Spinal cord (tissue), 10 donors: ENCODE results near the gene HOXC9. TPM values are rescaled to one million over a fixed set of nuclear protein-coding genes. Genes with fewer than 3 reads are reported as not detected.
A peak's percentile ranks its signal among the peaks of the same experiment; 100 is the strongest.

Experiments used
- DNase-seq, 6 donors: peaks; one replicate each; pipeline versions ENCODE4 v3.0.0 to v3.0.0-alpha.2; 2013 to 2015; ENCODE audit warnings: low spot score in 6 of 6, low read depth in 4 of 6
- H3K27ac ChIP-seq: one replicate; pipeline ENCODE4 v1.5.1; 2013; ENCODE audit warnings: low read depth, low read length, control low read depth
- H3K27me3 ChIP-seq: one replicate; pipeline ENCODE4 v1.6.1; 2013; ENCODE audit warnings: low read length; ENCODE audit not compliant: control insufficient read depth, insufficient read depth
- H3K36me3 ChIP-seq: one replicate; pipeline ENCODE4 v1.6.1; 2013; ENCODE audit warnings: low read length; ENCODE audit not compliant: control insufficient read depth, insufficient read depth
- H3K4me1 ChIP-seq: one replicate; pipeline ENCODE4 v1.6.1; 2013; ENCODE audit warnings: low read length; ENCODE audit not compliant: control insufficient read depth, insufficient read depth
- H3K4me3 ChIP-seq: one replicate; pipeline ENCODE4 v1.5.1; 2013; ENCODE audit warnings: low read depth, low read length, control low read depth
- H3K9me3 ChIP-seq: one replicate; pipeline ENCODE4 v1.6.1; 2013; ENCODE audit warnings: low read length; ENCODE audit not compliant: control insufficient read depth, insufficient read depth
- WGBS: methylation state at CpG from one replicate; pipeline ENCODE4 v1.1.5; 2013; ENCODE audit warnings: missing lambda C conversion rate; ENCODE audit not compliant: insufficient coverage; 5-methylcytosine and 5-hydroxymethylcytosine counted together
- long read RNA-seq, 4 donors: transcript quantifications; one replicate each; lab custom pipeline, GENCODE V29; 2026
- polyA plus RNA-seq, 2 donors: library from polyadenylated mRNA; unstranded; fragments of 120-200 nt; gene quantifications; one replicate each; pipeline ENCODE4 v1.2.1, GENCODE V29; 2013; ENCODE audit not compliant: insufficient read length in 2 of 2
- total RNA-seq, 2 donors: library from RNA; depleted of rRNA in 1 of 2; stranded (reverse); fragments of 120-200 nt in 1 of 2; fragments of >200 nt in 1 of 2; gene quantifications; one replicate each; pipeline versions ENCODE4 v1.2.3 to v1.2.4, GENCODE V29; 2013 to 2014
- donor health status: healthy.

HOXC9 gene
- total RNA-seq (10 to 100 TPM in 1 of 2 donors, 1 to 10 TPM in 1; 8.5 to 14.2 TPM), polyA plus RNA-seq (10 to 100 TPM in 1 of 2 donors, 1 to 10 TPM in 1; 1.6 to 17.9 TPM)
- long read RNA-seq, donor 1, transcript HOXC9-201 (2 exons, 1,516 nt) = major isoform, 14 of 14 reads
- long read RNA-seq, donor 1, partial matches to known transcripts = 0 of 14 reads
- long read RNA-seq, donor 1, other reads (novel, unspliced or antisense) = 0 of 14 reads
- long read RNA-seq, donor 2, partial matches to known transcripts = 0 of 3 reads
- long read RNA-seq, donor 2, other reads (novel, unspliced or antisense) = 0 of 3 reads
- long read RNA-seq, donor 3 = 0 reads
- long read RNA-seq, donor 4 = 0 reads

DNA sequence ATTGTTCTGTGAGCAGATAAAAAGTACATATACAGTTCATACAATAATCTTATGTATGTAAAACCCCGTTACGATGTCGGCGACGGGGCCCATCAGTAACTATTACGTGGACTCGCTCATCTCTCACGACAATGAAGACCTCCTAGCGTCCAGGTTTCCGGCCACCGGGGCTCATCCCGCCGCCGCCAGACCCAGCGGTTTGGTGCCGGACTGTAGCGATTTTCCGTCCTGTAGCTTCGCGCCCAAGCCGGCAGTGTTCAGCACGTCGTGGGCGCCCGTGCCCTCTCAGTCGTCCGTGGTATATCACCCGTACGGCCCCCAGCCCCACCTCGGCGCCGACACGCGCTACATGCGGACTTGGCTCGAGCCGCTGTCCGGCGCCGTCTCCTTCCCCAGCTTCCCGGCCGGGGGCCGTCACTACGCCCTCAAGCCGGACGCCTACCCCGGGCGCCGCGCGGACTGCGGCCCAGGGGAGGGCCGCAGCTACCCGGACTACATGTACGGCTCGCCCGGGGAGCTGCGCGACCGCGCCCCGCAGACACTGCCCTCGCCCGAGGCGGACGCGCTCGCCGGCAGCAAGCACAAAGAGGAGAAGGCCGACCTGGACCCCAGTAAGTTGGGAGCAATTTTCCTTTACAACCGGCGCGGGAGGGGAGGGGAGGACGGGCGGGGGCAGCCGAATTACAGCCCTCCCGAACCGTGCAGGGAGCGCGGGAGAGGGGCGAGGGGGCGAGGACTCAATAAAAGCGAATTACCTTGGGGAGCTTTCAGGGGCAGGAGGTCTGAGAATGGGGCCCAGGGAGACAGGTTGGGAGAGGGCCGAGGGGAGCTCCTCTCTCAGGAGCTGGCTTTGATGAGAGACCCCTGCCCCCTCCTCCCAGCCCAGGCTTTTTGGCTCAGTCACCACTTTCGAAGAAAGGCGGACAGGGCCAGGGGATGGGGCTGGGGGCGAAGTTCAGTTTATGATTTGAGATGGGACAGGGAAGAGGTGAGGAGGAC, at the start of gene HOXC9:
Gene HOXC9, plus strand, starts transcription at position 46 of the 999 bp plus-strand sequence. Its CDS starts 28 bp downstream, at position 74.
- Histone ChIP-seq H3K9me3 (no peaks in the 10 kb centered on the region), H3K27ac (peak within 1 kb of the TSS; percentile 99), H3K36me3 (peaks cover 25% of the 10 kb centered on the region), H3K27me3 (peaks cover 13% of the 10 kb centered on the region), H3K4me3 (peak within 1 kb of the TSS; percentile 94), H3K4me1 (peaks cover 87% of the 10 kb centered on the region)
- no peak for DNase-seq
- WGBS = under 1% methylated on average over 83 of the region's 87 CpGs

DNA sequence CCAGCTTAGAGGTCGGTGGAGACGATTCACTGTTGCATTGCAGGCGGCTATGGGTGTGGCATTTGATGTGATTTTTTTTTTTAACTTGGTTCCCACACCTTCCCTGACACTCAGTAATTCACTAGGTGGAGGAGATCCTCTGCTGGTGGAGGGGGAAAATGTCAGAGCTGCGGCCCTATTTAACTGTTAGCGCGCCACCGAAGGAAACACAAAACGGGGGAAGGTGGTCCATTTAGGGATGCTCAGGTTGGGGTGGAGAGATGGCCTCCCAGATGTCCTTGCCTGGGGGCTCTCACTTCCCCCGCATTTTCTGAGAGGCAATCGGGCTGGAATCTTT, 49.6 kb upstream of the HOXC9 start:
- 0% methylated on average over 6 of the region's 10 CpGs for WGBS
- no peak overlapping the region for H3K27ac ChIP-seq
- H3K36me3 ChIP-seq = no peaks in the 10 kb centered on the region
- H3K9me3 ChIP-seq = no peaks in the 10 kb centered on the region
- no peak for DNase-seq
- H3K4me3 ChIP-seq = no peak overlapping the region
- H3K4me1 ChIP-seq = peaks cover 32% of the 10 kb centered on the region
- peaks cover 99% of the 10 kb centered on the region for H3K27me3 ChIP-seq

DNA sequence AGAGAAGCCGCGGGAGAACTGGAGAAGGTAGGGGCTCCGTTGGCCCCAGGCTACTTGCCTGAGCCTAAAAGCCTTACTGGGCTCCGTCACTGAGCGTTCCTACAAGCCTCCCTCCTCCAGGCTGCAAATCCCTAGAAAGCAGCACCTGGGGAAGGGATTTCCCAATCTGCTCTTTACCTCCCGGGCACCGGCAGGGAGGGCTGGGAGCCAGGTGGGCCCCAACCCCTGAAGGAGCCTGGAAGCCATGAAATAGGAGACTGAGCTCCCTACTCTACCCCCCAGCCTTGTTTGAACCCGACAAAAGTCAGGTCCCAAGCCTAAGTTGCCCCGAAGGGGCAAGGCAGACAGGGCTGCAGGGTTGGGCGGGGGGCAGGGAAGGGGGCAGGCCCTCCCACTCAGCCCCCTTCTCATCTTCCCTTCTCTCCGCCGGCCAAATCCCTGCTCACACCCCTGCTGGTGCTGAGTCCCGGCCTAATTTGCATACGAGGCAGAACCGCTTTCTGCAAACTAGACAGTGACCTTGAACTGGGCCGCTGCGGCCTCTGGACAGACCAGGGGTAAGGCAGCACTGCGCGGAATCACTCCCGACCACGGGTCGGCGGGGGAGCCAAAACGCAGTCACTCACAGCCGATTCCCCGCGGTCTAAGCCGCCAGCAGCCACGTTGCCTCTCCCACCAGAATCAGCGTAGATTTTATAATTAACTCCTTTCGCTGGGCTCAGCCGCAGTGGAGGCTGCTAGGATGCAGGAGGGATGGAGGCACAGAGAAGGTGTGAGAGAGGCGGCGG, 49.0 kb upstream of the HOXC9 start:
- Histone ChIP-seq H3K36me3 (no peaks in the 10 kb centered on the region), H3K27ac (no peak overlapping the region), H3K4me1 (peaks cover 36% of the 10 kb centered on the region), H3K4me3 (no peak overlapping the region), H3K9me3 (no peaks in the 10 kb centered on the region), H3K27me3 (peaks cover 99% of the 10 kb centered on the region)
- no peak for DNase-seq
- WGBS = 5% methylated on average over 28 of the region's 34 CpGs

GRCh38 chr12:53951577-53952334, 48.2 kb upstream of the HOXC9 start:
- H3K4me3 ChIP-seq = no peak overlapping the region
- no peak for DNase-seq
- 3% methylated on average over 47 of the region's 47 CpGs for WGBS
- no peaks in the 10 kb centered on the region for H3K36me3 ChIP-seq
- peaks cover 36% of the 10 kb centered on the region for H3K4me1 ChIP-seq
- peaks cover 99% of the 10 kb centered on the region for H3K27me3 ChIP-seq
- H3K9me3 ChIP-seq = no peaks in the 10 kb centered on the region
- no peak overlapping the region for H3K27ac ChIP-seq

GRCh38 chr12:53952335-53952694, 47.6 kb upstream of the HOXC9 start:
- WGBS = 17% methylated on average over 5 of the region's 13 CpGs
- Histone ChIP-seq H3K27me3 (peaks cover 99% of the 10 kb centered on the region), H3K27ac (no peak overlapping the region), H3K4me3 (no peak overlapping the region), H3K9me3 (no peaks in the 10 kb centered on the region), H3K36me3 (no peaks in the 10 kb centered on the region), H3K4me1 (peaks cover 36% of the 10 kb centered on the region)
- peak in 1 of 6 donors; percentile 34 for DNase-seq

DNA sequence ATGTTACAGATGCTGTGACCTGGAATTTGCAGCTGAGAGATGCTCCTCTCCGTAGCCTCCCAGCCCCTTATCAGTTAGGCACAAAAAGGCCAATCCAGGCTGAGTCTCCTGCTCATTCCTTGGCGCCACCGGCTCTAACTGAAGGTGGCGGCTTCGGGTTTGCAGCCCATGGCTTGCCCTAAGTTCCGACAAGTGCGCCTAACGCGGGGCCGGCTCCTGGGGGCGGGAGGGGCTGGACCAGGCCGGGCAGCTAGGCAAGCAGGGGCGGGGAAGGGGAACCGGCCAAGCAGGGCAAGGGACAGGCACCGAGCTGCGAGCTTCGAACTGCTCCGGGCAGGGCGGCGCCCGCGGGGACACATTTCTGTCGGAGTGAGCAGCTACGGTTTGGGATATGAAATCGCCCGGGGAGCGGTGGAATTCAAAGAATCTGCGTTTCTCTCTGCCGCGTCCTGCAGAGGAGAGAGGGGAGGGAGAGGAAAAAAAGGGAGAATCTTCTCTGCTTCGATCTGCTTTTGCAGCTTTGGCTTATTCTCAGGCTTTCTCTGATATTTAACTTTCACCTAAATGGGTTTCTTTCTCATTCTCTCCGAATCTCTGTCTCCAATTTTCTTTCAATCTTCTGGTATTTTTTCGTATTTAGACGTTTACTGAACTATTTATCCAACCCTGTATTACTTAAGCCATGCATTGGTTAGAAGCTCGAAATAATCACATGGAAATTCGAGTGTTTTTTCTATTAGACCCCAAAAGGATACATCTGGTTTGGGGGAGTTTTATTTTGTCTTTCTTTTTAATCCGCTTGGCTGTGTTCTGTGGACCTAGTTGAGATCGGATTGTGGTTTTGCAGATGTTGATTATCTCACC, 46.9 kb upstream of the HOXC9 start:
- Histone ChIP-seq H3K36me3 (no peaks in the 10 kb centered on the region), H3K9me3 (no peaks in the 10 kb centered on the region), H3K4me3 (no peak overlapping the region), H3K27ac (no peak overlapping the region), H3K4me1 (peaks cover 36% of the 10 kb centered on the region), H3K27me3 (peaks cover 99% of the 10 kb centered on the region)
- WGBS = 3% methylated on average over 24 of the region's 38 CpGs
- DNase-seq = peak in 1 of 6 donors; percentile 46

GRCh38 chr12:53953831-53954693, 45.9 kb upstream of the HOXC9 start:
- 19% methylated on average over 5 of the region's 19 CpGs for WGBS
- Histone ChIP-seq H3K36me3 (no peaks in the 10 kb centered on the region), H3K9me3 (no peaks in the 10 kb centered on the region), H3K4me3 (no peak overlapping the region), H3K27me3 (peaks cover 99% of the 10 kb centered on the region), H3K27ac (no peak overlapping the region), H3K4me1 (peaks cover 36% of the 10 kb centered on the region)
- DNase-seq = no peak

DNA sequence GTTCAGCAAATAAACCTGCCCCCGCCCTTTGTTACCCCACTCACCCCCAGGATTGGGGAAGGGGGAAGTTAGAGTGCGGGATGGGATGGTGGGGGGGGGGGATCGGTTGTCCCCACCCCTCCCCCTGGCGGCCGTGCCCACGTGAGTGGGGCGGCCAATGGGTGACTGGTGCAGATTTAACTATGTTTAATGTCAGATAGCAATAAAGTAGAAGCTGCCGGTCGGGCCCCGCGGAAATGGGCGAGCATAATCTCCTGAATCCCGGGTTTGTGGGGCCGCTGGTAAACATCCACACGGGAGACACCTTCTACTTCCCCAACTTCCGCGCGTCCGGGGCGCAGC, 45.3 kb upstream of the HOXC9 start, which contains the start of gene HOXC12:
Gene HOXC12, plus strand, starts transcription at position 210 of the 342 bp plus-strand sequence. Its CDS starts 27 bp downstream, at position 237.
- WGBS = 3% methylated on average over 9 of the region's 20 CpGs

More for the DNA sequence above, 45.3 kb upstream of the HOXC9 start, which contains the start of gene HOXC12:
- H3K27ac ChIP-seq = no peak within 1 kb of the TSS
- H3K9me3 ChIP-seq = no peaks in the 10 kb centered on the region
- DNase-seq = no peak
- peaks cover 35% of the 10 kb centered on the region for H3K4me1 ChIP-seq
- H3K4me3 ChIP-seq = no peak within 1 kb of the TSS
- H3K27me3 ChIP-seq = peaks cover 99% of the 10 kb centered on the region
- H3K36me3 ChIP-seq = no peaks in the 10 kb centered on the region
